NCI-H1694 treated with DMSO at 0.1 percent for 48 hours (cell line): Measurements from ENCODE around the gene GGT7.
"Not testable (repeated sequence)": the region's sequence is repeated elsewhere in the genome, so short reads cannot be mapped to it uniquely, and the experiment has no call there.

Source experiments
- DNase-seq: peaks from one replicate; lab custom pipeline; 2025; lab: John Stamatoyannopoulos, UW

The GGT7 gene

DNA sequence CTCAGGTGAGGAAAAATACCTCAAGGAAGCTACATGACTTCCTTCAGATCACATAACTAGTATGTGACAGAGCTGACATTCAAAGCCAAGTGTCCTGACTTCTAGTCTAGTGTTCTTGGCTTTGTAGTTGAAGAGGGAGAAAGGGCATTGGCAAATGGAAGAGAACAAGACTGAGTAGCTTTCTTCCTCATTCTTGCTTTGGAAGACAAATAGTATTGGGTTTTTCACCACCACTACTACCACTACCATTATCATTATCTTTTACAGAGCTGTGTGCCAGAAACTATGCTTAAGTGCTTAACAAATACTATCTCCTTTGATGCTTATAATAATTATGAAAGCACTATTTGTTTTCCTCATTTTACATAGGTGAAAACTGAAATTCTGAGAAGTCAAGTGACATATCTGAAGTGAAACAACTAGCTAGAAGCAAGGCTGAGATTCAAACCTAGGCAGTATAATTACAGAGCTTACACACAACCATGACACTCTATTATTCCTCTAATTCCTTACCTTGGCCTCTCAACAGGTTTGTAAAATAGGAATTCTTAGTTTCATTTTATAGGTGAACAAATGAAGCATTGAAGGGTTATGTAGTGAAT lies 10.5 kb upstream of the GGT7 start:
- no peak for DNase-seq

DNA sequence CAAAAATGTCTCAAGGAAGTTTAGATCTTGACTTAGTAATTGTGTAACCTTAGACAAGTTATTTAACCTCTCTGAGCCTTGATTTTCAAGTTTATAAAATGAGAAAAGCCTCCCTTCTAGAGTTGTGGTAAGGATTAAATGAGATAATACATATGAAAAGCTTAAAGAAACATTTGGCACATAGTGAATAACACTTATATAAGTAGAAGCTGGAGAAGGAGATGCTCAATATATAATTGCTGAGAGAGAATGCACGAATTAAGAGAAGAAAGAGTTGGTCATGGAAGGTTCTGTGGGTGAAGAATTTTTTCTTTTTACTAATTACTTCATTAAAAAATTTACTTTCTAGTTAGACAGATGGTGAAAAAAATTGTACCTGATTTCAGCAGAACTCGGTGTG lies 9.0 kb upstream of the GGT7 start:
- no peak for DNase-seq

- not testable (repeated sequence) for DNase-seq
These were observed 8.3 kb upstream of the GGT7 start for GRCh38 chr20:34880971-34881370.

DNA sequence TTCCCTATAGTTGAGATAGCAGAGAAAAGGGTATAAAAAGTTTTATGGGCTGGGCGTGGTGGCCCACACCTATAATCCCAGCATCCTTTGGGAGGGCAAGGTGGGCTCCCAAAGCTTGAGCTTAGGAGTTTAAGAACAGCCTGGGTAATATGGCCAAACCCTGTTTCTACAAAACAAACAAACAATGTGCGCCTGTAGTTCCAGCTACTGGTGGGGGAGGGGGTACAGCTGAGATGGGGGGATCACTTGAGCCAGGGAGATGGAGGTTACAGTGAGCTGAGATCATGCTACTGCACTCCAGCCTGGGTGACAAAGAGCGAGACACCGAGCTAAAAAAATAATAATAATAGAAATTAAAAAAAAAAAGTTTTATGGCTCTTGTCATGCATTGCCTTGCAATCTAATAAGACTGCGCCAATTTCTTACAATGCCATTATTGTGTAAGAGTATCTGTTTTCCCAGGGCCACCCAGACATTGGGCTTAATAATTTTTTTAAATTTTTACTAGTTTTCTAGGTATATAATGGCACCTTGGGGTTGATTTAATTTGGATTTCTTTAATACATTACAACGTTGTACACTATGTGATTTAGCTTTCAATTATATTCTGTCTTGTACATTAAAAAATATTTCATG lies 7.7 kb upstream of the GGT7 start:
- DNase-seq = no peak

- DNase-seq = no peak
These were observed 4.0 kb upstream of the GGT7 start, which contains the start of gene ACSS2 for GRCh38 chr20:34876406-34877282. ACSS2 (plus strand) TSS chr20:34876612; CDS start chr20:34876646, 34 bp downstream.

DNA sequence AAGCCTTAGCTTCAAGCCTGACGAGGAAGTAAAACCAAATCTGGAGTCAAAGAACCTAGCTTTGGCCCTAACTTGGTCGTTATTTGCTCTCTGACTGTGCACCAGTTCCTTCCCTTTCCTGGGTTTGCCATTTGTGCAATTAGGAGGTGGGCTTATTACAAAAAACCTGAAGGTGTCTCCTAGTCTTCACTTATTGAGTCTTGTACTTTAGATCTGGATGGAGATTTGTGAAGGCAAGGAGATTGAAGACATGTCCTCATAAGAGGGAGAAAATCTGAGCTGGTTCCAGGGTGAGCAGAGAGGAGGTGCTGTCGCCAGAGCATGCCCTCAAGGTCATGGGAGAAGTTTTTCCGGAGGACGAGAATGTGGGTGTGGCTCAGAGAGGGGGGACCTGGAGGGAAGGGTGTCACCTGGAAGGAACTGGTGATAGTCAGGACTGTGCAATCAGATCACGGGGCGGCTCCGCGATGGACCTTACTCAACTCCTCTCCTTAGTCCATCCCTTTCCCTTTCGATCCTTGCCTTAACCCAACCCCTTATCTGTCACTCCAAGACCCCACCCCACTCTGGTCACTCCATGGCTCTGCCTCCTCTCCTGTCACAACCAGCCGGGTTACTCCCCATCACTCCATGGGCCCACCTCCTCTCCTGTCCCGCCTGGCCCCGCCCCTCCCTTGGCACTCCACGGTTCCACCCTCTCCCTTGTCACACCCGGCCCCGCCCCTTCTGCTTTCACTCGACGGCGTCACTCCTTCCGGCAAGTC lies 3.2 kb upstream of the GGT7 start:
- peak; percentile 75 for DNase-seq

- DNase-seq = peak; percentile 78
These were observed 1.5 kb upstream of the GGT7 start for GRCh38 chr20:34874094-34874654.

- DNase-seq = no peak
These were observed 982 bp upstream of the GGT7 start for GRCh38 chr20:34873583-34874093.

DNA sequence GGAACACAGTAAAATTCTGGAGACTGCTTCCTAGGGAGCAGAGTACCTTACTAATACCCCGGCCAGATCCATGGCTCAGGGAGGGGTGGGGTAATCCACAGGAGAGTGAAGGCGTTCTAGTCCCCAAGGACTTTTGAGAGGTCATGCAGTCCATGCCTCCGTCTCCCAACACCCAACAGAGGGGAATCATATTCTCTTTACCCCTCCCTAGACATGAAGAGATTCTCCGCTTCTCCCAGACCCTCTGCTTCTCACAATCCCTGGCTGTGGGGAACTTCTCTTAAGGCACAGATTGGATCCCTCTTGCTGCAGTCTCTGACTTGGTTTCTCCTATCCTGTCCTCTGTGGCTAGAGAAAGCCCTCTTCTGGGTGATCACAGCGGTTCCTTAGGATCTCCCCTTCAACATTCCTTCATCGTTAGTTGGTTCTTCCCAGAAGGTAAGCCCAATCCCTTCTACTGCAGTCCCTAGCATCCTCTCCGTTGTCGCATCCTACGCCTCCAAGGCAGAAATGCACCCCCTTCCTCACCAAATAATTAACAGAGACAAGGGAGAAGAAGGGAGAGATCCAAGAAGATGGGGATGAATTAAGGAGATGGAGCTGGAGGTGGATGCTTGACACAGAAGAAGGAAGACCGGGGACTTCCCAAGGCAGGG lies 562 bp downstream of the GGT7 start:
- no peak for DNase-seq

GRCh38 chr20:34871320-34871926 lies 1.2 kb downstream of the GGT7 start:
- no peak for DNase-seq

DNA sequence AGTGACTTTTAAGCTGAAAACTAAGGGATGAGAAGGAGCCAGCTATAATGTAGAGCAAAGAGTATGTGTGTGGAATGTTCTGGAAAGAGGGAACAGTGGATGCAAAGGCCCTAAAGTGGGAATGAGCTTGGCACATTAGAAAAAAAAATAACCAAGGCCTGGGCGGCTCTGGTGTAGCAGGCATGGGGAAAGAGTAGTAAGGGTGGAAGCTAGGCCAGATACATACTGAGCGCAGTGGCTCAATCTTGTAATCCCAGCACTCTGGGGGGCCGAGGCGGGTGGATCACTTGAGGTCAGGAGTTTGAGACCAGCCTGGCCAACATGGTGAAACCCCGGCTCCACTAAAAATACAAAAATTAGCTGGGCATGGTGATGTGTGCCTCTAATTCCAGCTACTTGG lies 8.4 kb downstream of the GGT7 start:
- DNase-seq = no peak

DNA sequence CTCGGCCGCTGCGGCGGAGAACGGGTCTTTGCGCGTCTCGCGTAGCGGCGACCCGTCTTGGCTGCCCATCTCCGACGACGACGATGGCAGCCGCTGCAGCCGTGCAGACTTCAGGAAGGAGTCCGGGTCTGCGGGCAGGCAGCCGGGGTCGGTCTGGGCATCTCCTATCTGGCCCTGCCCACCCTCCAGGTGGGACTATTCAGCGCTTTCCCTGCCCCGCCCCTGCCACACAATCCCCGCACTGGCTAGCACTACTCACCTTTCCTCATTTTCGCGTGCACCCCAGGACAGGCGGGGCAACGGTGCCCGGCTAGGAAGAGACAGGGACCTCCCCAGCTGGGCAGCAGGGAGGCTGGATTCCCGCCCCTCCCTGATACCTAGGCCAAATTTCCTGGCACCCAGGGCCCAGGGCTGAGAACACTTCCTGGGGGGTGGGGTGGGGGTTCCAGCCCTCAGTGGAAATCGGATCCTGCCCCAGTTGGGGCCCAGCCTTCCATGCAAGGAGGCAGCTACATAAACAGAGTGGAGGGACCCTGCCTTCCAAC lies 9.2 kb downstream of the GGT7 start:
- no peak for DNase-seq

DNA sequence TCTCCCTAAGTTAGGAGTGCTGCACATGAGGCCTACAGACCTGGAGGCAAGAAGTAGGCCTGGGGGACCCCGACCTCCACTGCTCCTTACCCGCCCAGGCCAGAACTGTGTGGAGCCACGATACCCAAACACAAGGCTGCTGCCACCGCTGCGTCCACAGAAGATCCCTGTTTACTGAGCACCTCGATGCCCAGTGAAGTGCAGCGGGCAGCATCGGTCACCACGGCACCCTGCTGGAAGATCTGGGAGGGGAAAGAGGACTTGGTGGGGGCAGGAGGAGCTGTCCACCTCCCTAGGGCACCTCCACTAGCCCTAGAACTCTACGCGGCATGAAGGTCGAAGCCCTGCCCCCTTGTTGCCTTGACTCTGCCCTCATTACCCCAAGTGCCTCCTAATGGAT lies 9.9 kb downstream of the GGT7 start:
- DNase-seq = no peak

DNA sequence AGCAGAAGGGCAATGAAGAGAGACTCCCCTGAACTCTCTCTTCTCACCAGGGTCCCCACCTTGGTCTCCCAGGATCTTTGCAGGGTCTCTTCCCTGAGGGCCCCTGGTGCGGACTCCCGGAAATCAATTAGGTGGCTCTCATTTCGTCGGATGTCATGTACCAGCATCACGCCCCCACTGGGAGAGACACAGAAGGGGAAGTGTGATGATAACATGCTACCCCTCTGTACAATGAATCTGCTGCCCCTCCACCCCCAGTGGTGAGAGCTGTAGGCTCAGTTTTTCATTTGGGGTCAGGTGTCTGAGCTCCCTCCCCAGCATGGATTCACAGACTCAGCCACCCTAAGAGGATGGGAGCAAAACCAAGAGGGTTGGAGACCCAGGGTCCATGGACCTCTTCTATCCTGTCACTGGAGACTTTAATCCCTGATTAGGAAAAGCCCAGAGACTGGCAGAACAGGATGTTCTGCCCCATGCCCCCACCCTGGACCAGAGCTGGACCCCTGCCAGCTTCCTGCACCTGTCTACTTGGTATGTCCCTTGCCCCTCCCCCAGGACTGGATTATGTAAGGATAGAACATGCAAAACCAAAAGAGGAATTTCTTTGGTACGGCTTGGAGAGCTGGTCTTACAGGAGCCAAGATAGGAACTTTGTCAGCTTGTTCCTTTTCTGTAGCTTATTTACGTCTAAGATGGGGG lies 11.1 kb downstream of the GGT7 start:
- DNase-seq = no peak

GRCh38 chr20:34859826-34860545 lies 12.7 kb downstream of the GGT7 start:
- DNase-seq = no peak

DNA sequence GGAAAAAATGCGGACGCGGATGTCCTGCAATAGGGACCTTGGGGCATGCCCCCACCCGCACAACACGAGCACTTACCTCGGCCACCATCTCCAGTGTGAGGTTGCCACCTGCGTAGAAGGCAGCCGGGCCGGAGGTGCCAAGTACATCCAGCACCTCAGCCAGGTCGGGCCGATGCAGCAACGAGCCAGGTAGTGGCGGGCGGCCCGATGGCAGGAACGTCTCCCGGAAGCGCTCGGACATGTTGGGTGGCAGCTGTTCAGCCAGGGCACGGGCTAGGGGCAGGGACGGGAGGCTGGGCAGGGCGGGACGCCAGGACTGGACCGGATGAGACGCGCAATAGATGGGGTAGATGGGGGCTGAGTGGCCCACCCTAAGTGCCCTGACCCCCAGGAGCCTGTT lies 13.3 kb downstream of the GGT7 start:
- no peak for DNase-seq

GRCh38 chr20:34852298-34852697 lies 20.4 kb downstream of the GGT7 start:
- DNase-seq = no peak

- no peak for DNase-seq
These were observed 21.7 kb downstream of the GGT7 start for GRCh38 chr20:34850969-34851368.

GRCh38 chr20:34849778-34850177 lies 22.9 kb downstream of the GGT7 start:
- no peak for DNase-seq
